Measurements from ENCODE around the gene RARRES2. TPM values are rescaled to one million over a fixed set of nuclear protein-coding genes. Genes with fewer than 3 reads are reported as not detected.

The RARRES2 gene
- total RNA-seq, 1 experiment from 2014 or later, result 1.1 TPM

DNA sequence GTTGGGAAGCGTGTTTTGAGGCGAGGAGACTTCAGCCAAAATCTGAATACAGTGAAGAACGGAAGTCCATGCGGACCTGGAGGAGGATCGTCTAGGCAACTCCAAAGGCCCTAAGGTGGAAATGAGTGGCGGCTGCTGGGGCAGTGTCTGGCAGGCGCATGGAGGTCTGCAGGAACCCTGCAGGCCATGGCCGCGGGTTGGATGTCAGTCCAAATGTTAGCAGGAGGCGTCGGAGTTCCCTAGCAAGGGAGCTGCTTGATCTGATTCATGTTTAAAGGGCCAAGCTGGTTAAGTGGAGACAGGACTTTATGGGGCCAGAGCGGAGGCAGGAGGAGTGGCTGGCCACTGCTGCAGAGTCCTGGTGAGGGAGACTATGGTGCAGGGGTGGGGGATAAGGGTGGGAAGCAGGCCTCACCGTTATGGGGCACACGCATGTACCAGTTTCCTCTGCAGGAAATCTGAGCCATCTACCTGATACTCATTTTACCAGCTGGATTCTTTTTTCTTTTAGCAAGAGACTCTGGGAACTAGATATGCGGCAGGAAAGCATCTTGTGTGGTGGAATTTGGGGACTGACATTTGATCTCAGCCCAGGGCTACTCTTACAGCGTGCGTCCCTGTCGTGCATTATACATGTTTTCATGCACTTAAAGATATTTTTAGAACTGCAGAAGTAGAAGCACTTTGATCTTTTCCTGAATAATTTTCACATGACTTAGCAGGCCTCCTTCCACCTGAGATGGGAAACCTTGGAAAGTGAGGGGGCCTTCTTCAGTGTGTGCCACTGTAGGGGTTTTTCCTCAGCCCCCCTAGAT, 20.6 kb upstream of the RARRES2 start:
- no peak for DNase-seq (ENCODE audit: low read depth)

DNA sequence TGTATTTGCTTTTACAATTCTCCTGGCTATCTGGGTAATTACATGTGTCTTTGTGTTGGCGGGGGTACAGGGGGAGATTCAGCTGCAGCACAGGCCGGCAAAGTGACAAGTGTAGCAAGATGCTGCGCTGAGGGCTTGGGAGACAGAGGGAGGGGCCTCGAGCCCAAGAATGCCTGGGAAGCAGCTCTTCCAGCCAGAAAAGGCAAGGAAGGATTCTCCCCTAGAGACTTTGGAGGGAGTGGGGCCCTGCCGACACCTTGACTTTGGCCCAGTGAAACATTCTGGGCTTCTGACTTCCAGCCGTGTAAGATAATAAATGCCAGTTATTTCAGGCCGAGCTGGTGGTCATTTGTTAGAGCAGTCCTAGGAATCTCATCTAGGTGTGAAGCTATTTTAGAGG, 20.0 kb upstream of the RARRES2 start:
- DNase-seq (ENCODE audit: low read depth), result no peak

DNA sequence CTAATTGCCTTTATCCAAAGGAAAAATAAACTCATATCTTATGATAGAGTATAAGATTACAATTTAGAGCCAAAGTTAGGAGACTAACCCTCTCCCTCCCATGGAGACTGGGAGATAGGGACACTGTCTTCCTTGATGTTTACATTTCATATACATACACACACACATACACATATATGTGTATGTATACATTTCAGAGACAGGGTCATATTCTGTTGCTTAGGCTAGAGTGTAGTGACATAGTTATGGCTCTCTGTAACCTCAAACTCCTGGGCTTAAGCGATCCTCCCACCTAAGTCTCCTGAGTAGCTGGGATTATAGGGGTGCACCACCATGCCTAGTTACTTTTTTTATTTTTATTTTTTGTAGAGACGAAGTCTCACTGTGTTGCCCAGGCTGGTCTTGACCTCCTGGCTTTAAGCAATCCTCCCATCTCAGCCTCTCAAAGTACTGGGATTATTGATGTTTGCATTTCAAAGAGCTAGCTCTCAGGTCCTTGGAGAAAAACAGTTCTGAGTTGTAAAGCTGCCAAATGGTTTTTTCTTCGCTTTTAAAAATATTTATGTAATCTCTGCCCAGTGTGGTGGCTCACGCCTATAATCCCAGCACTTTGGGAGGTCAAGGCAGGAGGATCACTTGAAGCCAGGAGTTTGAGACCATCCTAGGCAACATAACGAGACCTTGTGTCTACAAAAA, 19.1 kb upstream of the RARRES2 start:
- no peak for DNase-seq (ENCODE audit: low read depth)

DNA sequence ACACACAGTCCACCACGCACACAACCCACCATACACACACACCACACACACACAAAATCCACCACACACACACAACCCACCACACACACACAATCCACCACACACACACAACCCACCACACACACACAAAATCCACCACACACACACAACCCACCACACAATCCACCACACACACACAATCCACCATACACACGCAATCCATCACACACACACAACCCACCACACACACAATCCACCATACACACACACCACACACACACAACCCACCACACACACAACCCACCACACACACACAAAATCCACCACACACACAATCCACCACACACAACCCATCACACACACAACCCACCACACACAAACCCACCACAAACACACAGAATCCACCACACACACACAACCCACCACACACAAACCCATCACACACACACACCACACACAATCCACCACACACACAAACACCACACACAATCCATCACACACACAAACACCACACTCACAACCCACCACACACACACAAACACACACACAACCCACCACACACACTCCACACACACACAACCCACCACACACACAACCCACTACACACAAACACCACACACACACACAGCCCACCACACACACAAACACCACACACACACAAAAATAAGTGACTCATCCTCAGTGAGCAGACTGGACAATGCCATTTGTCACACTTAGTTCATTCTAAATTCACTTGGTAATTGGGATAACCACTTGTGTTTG, 18.4 kb upstream of the RARRES2 start:
- no peak for DNase-seq (ENCODE audit: low read depth)

DNA sequence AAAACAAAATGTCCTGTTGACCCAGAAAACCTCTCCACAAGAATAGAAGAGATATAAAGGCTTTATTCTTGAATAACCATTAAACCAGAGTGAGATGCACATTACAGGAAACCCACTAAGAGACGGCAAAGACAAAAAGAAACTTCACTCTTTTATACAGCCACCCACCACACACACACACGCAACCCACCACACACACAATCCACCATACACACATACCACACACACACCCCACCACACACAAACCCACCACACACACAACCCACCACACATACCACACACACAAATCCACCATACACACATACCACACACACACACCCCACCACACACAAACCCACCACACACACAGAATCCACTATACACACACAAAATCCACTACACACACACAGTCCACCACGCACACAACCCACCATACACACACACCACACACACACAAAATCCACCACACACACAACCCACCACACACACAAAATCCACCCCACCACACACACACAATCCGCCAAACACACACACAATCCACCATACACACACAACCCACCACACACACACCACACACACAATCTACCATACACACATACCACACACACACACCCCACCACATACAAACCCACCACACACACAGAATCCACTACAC, 17.7 kb upstream of the RARRES2 start:
- DNase-seq (ENCODE audit: low read depth), result no peak

DNA sequence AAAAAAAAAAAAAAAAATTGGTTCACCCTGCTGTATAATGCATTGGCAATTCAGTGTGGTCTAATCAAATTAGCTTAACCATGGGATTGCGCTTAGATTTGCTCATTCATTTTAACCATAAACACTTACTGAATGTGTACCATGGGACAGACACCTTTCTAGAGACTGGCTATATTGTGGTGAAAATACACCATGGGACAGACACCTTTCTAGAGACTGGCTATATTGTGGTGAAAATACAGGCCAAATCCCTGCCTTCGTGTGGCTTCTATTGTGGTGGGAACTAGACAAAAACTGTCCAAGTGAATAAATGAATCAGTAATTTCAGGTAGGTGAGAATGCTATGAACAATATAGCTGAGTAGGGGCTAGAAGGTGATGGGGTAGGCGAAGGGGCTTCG, 17.0 kb upstream of the RARRES2 start:
- no peak for DNase-seq (ENCODE audit: low read depth)

DNA sequence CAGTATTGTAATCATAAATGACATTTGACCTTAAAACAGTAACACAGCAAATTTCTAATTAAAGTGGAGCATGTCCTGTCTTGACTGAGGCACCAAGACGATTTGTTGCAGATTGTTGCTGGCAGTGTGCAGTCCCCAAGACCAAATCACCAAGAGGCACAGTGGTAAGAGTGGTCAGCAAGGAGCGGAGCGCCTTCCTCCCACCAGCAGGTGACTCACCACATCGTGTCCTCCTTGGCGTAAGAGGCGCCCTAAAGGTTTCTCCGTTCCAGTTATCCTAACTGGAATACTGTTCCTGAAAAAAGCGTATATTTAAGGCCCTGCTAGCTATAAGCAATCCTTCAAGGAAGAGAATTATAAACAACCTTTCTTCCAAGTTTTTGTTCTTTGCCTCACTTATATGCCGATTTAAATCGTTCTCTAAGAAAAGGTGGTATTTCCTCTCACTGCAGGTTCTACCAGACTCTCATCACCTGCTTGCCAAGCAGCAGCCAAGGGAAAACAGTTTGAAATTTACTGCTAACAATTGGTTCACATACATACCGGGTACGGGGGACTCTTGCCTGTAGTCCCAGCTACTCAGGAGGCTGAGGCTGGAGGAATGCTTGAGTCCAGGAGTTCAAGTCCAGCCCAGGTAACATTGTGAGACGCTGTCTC, 16.5 kb upstream of the RARRES2 start:
- DNase-seq (ENCODE audit: low read depth), result peak; percentile 29

DNA sequence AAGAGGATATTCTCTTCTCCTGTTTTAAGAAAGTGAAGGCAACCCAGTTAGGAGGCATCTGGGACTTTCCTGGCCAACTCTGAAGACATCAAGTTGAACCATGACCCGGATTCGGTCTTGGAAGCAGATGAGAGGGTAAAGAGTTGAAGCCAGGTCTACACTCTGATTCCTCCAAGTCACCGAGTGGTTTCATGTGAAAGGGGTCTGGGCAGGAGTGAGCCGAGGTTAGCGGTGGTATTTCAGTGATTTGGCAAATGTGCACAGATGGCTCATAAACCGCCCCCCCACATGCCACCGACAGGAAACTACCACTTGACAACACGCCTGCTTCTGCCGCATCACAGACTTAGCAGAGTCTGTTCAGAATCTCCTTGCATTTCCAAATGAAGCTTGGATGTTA, 15.8 kb upstream of the RARRES2 start:
- no peak for DNase-seq (ENCODE audit: low read depth)

DNA sequence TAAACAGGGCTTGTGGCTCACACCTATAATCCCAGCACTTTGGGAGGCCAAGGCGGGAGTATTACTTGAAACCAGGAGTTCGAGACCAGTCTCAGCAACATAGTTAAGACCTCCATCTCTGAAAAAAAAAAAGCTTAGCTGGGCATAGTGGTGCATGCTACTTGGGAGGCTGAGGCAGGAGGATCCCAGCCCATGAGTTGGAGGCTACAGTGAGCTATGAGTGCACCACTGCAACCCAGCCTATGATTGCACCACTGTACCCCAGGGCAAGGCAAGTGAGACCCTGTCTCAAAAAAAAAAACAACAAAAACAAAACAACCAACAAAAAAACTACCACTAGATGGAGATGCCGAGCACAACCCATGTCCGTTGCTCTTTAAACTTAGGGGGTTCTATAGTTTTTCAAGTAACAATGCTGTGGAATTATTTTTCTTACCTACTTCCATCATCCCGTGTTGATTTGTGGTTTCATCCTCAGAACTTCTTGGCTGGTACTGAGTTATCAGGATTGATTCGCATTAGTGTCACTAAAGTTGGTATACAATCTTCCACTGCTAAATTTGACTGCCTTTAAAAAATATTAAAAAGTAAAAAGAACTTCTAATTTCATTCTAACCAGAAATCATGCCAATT, 15.0 kb upstream of the RARRES2 start:
- DNase-seq (ENCODE audit: low read depth), result peak; percentile 44

DNA sequence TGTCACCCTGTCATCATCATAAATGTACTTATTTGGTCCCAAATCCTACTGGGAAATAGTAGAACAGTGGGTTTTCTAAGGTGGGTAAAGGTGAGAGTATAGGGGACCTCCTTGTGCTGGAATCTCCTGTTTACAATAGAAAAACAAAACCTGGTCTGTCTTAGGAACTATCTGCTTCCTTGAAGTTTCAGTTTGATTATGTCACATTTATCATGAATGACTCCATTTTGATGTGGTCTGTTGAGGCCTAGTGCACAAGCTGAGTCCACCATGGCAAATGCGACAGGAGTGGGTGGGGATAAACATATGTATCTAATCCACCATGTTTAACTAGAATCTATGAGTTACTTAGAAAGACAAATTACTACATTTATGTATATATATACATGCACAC, 14.2 kb upstream of the RARRES2 start:
- no peak for DNase-seq (ENCODE audit: low read depth)

DNA sequence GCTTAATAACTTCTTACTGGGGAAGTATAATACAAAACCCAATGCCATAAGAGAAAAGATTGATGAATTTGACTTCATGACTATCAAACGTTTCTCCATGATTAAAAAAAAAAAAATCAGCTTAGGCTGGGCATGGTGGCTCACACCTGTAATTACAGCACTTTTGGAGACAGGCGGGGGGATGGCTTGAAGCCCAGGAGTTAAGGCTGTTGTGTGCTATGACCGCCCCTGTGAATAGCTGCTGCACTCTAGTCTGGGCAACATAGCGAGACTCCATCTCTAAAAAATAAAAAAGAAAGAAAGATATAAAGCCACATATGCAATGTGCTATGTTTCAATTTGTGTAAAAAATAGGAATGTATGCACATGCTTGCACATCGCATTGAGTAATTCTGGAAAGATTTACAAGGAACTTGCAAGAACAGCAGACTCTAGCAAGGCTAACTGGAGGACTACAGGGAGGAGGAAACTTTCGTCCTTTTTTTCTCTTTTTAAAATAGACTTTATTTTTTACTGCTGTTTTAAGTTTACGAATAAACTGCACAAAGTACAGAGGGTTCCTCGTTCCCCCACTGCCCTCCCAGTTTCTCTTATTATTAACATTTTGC, 10.3 kb upstream of the RARRES2 start:
- no peak for DNase-seq (ENCODE audit: low read depth)

DNA sequence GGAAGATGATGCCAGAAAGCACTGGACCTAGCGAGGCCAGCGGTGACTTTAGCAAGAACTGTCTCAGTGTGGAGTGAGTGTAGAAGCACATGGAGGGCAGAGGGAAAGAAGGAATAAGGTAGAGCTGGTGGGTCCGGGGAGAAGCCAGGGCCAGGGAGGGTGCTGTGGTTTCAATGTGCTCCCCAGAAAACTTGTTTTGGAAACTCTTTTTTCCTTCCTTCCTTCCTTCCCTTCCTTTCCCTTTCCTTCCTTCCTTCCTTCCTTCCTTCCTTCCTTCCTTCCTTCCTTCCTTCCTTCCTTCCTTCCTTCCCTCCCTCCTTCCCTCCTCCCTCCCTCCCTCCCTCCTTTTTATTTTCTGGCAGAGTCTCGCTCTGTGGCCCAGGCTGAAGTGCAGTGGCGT, 5.5 kb upstream of the RARRES2 start:
- DNase-seq (ENCODE audit: low read depth), result no peak

DNA sequence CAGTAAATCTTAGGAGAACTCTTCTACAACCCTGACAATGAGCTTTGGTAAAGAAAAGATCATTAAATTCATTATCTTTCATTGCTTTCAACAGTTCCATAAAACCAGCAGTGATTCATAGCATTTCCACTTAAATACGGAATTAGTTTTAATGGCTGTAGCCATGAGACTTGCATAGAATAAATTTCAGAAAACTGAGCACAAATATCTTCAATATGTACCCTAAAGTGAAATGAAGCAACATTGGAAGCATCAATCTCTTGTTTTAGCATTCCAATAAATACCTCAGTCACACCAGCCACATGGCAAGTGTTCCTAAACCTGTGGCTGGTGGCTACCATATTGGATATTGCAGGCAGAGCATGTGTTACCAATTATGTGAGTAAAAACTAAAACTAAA, 3.6 kb upstream of the RARRES2 start:
- no peak for DNase-seq (ENCODE audit: low read depth)

DNA sequence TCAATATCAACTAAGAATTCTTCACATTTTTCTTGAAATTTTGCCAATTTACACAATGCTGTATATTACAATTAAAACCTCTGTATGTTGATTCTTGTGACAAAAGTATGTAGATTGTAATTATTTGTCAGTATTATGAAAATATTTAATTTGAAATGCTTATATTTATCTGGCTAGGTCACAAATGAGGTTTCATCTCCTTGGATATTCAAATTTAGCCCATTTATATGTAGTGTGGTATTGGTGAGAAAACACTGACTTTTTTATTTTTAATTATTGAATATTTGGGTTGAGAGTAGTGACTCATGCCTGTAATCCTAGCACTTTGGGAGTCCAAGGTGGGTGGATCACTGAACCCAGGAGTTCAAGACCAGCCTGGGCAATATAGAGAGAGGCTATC, 2.9 kb upstream of the RARRES2 start:
- no peak for DNase-seq (ENCODE audit: low read depth)

DNA sequence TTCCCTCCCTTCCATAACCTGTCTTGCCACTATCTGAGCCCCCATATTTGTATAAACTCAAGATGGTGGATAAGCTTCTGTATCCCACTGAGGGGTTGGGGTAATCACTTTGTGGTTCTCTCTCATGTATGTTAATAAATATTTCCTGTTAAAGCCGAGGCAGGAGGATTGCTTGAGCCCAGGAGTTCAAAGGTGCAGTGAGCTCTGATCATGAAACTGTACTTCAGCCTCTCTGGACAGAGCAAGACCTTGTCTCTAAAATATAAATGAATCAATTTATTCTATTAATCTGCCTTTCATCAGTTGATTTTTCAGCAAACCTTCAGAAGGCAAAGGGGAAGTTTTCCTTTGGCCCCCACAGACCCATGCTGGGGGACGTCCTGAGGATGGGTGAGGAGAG, 1.8 kb upstream of the RARRES2 start:
- DNase-seq (ENCODE audit: low read depth), result no peak

DNA sequence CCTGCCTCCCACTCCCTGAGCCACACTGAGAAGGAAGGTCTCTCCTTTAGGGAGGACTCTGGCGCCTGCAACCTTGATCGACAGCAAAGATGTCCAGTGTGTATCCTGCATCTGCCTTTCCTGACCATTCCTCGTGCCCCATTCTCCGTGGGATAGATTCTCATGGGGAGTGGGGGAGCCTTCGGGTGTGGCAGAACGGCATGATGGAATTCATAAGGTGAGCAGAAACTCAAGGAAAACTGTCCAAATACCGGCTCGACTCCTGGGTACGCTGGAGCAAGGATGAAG, 636 bp upstream of the RARRES2 start:
- DNase-seq (ENCODE audit: low read depth), result no peak

DNA sequence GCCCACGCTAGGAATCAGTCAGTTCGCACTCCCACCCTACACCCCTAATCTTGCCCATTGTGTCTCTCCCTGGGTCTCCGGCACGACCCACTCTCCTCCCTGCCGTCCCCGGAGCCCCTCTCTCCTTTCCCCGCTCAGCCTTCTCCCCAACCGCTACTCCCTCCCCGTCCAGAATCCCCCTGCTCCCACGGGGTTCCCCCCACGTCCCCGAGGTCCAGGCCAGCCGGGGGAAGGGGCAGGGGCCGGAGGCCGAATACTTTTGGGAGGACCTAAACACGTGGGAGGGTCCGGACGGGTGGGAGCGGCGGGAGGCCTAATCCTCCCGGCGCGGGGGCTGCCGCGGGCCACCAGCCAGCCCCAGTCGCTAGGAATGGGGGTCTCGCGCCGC, 560 bp downstream of the RARRES2 start:
- no peak for DNase-seq (ENCODE audit: low read depth)

DNA sequence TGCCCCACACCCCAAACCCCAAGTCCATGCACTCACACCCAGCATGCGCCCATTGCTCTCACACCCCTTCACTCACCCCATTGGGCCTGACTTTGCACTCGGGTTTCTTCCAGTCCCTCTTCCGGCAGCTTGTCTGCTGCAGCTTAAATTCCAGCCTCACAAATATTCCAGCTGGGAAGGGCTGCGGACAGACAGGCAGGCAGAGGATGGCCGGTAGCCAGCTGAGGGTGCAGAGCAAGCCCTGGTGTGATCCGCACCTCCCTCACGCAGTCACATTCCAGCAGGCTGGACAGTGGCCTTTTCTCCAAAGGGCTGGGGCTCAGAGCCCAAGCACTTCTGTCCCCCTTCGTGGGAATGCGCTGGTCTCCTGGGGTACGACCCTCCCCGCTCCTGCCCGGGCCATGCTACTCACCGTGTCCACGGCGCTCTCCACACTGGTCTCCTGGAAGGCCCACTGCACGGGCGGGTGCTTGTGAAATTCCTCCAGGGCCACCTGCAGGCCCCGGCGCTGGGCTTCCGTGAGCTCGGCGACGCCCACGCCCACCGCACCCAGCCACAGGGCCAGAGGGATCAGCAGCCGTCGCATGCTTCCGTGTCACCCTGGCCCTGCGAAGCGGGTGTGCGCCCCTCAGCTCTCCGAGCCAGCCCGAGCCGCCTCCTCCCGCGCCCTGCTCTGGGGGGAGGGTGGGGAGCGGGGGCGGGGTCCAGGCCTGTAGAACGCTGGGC, 1.2 kb downstream of the RARRES2 start:
- peak; percentile 33 for DNase-seq (ENCODE audit: low read depth)

DNA sequence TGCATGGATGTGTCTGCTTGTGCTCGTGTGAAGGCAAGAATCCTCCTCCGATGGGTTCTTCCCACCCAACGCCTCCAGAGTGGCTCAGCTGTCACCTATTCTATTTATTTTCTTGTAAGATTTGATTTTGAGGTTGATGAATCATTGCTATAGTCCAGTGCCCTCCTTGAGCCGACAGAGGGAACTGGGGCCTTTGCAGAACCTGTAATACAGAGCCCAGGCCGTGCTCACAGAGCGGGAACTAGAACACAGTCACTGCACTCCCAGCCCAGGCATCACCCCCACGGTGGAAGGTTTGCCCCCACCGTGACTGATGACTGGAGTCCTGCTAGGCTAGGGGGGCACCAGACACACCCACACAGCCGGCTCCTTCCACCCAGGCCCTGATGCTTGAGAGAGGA, 2.0 kb downstream of the RARRES2 start:
- peak; percentile 55 for DNase-seq (ENCODE audit: low read depth)

DNA sequence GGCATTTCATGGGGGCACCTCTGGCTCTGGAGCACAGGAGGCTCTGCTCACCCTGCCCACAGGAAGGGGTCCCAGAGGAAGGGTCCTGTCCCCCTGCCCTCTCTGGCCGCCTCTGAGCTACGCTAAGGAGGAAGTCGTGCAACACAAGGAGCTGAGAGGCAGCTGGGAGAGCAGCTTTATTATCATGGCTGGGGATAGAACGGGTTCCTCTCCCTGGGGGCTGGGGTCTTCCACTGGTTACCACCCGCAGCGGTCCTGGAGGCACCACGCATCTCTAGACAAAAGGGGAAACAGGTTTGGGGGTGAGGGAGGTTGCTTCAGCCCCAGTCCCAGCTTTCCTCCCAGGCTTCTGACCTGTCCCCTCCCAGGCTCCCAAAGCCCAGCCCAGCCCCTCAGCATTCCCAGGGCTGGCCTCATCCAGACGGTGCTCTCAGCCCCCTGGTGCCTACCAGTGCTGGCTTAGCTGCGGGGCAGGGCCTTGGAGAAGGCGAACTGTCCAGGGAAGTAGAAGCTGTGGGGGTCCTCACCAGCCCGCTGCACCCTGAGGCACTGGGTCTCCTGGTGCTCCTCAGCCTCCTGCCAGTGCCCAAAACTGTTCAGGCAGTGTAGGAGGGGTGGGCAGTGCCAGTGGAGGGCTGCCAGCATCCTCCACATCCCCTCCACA, 3.1 kb downstream of the RARRES2 start:
- DNase-seq (ENCODE audit: low read depth), result no peak
